ENCODE data around the gene REEP5.
"Not testable (repeated sequence)": the region's sequence is repeated elsewhere in the genome, so short reads cannot be mapped to it uniquely, and the experiment has no call there.

REEP5 gene

GRCh38 chr5:112960315-112960714 is 38.3 kb upstream of the REEP5 start:
- FAIRE-seq, result peak; percentile 73
- DNase-seq (ENCODE audit: insufficient read length, low spot score), result peak; percentile 35
- TF ChIP-seq CTCF (IDR thresholded peaks at IDR 0.05; ENCODE audit: insufficient read depth, missing control alignments), result no peak

- DNase-seq (ENCODE audit: insufficient read length, low spot score); FAIRE-seq: not testable (repeated sequence)
Observed at GRCh38 chr5:112959872-112960271, 37.8 kb upstream of the REEP5 start.

GRCh38 chr5:112958093-112959088 is 36.4 kb upstream of the REEP5 start:
- DNase-seq (ENCODE audit: insufficient read length, low spot score), result no peak
- FAIRE-seq, result no peak

GRCh38 chr5:112957036-112957808 is 35.2 kb upstream of the REEP5 start:
- no peak for DNase-seq (ENCODE audit: insufficient read length, low spot score)
- no peak for TF ChIP-seq CTCF (IDR thresholded peaks at IDR 0.05; ENCODE audit: insufficient read depth, missing control alignments)
- FAIRE-seq, result no peak

More at GRCh38 chr5:112958093-112959088, 36.4 kb upstream of the REEP5 start:
- TF ChIP-seq CTCF (IDR thresholded peaks at IDR 0.05; ENCODE audit: insufficient read depth, missing control alignments), result no peak

GRCh38 chr5:112956606-112957005 is 34.6 kb upstream of the REEP5 start:
- no peak for TF ChIP-seq CTCF (IDR thresholded peaks at IDR 0.05; ENCODE audit: insufficient read depth, missing control alignments)
- FAIRE-seq (no peak), DNase-seq (ENCODE audit: insufficient read length, low spot score) (no peak)

- DNase-seq (ENCODE audit: insufficient read length, low spot score) (no peak), FAIRE-seq (no peak)
- no peak for TF ChIP-seq CTCF (IDR thresholded peaks at IDR 0.05; ENCODE audit: insufficient read depth, missing control alignments)
Observed at GRCh38 chr5:112951124-112951702, 29.2 kb upstream of the REEP5 start.

GRCh38 chr5:112948458-112948857 is 26.4 kb upstream of the REEP5 start:
- FAIRE-seq (no peak), DNase-seq (ENCODE audit: insufficient read length, low spot score) (no peak)
- TF ChIP-seq CTCF (IDR thresholded peaks at IDR 0.05; ENCODE audit: insufficient read depth, missing control alignments), result no peak

Measured in D721Med (cell line).